ENCODE results near the gene TSEN2. TPM values are rescaled to one million over a fixed set of nuclear protein-coding genes. Genes with fewer than 3 reads are reported as not detected.
A peak's percentile ranks its signal among the peaks of the same experiment; 100 is the strongest.

TSEN2 gene
- total RNA-seq, 2 donors from 2014 or later = 16.6 to 18.2 TPM

- peaks cover 9% of the 10 kb centered on the region for H3K4me1 ChIP-seq (ENCODE audit: control insufficient read depth, insufficient read depth, low read length)
- 88 to 92% methylated on average over 4 of the region's 4 CpGs for WGBS, 2 experiments (ENCODE audit: insufficient coverage in 1 of 2, insufficient read length in 1 of 2)
- H3K36me3 ChIP-seq (ENCODE audit: control insufficient read depth, insufficient read depth, low read length) = no peaks in the 10 kb centered on the region
- H3K9ac ChIP-seq (ENCODE audit: extremely low read depth, low read length, poor library complexity, severe bottlenecking) = no peak overlapping the region
- H3K4me3 Mint-ChIP-seq = peak overlapping the region; percentile 77
- no peak overlapping the region for H3K27ac Mint-ChIP-seq
- no peaks in the 10 kb centered on the region for H3K9me3 Mint-ChIP-seq
- DNase-seq = no peak
- no peaks in the 10 kb centered on the region for H3K36me3 Mint-ChIP-seq (ENCODE audit: low read depth)
- H3K27me3 Mint-ChIP-seq (ENCODE audit: insufficient read depth) = peaks cover 5% of the 10 kb centered on the region
- no peak for TF ChIP-seq CTCF (conservative IDR thresholded peaks at IDR 0.05)
- no peaks in the 10 kb centered on the region for H3K27me3 ChIP-seq (ENCODE audit: control insufficient read depth, insufficient read depth, low read length, poor library complexity, severe bottlenecking)
- H3K9me3 ChIP-seq (ENCODE audit: control insufficient read depth, low read length) = no peaks in the 10 kb centered on the region
- H3K27ac ChIP-seq (ENCODE audit: low read depth, low read length) = no peak overlapping the region
- peak overlapping the region; percentile 96 for H3K4me3 ChIP-seq (ENCODE audit: low read length)
- peaks cover 39% of the 10 kb centered on the region for H3K4me1 Mint-ChIP-seq
Measured at GRCh38 chr3:12558706-12559105, 74.4 kb downstream of the TSEN2 start.

GRCh38 chr3:12559520-12559919, 75.2 kb downstream of the TSEN2 start:
- Mint-ChIP-seq H3K4me3 (no peak overlapping the region), H3K36me3 (ENCODE audit: low read depth) (no peaks in the 10 kb centered on the region), H3K27me3 (ENCODE audit: insufficient read depth) (peaks cover 2% of the 10 kb centered on the region), H3K27ac (no peak overlapping the region), H3K9me3 (no peaks in the 10 kb centered on the region), H3K4me1 (peaks cover 37% of the 10 kb centered on the region)
- Histone ChIP-seq H3K9ac (ENCODE audit: extremely low read depth, low read length, poor library complexity, severe bottlenecking) (no peak overlapping the region), H3K9me3 (ENCODE audit: control insufficient read depth, low read length) (no peaks in the 10 kb centered on the region), H3K36me3 (ENCODE audit: control insufficient read depth, insufficient read depth, low read length) (no peaks in the 10 kb centered on the region), H3K27me3 (ENCODE audit: control insufficient read depth, insufficient read depth, low read length, poor library complexity, severe bottlenecking) (no peaks in the 10 kb centered on the region), H3K4me1 (ENCODE audit: control insufficient read depth, insufficient read depth, low read length) (peaks cover 9% of the 10 kb centered on the region), H3K27ac (ENCODE audit: low read depth, low read length) (no peak overlapping the region), H3K4me3 (ENCODE audit: low read length) (peak overlapping the region; percentile 96)
- DNase-seq = no peak
- 92 to 93% methylated on average over 3 of the region's 3 CpGs for WGBS, 2 experiments (ENCODE audit: insufficient coverage in 1 of 2, insufficient read length in 1 of 2)
- no peak for TF ChIP-seq CTCF (conservative IDR thresholded peaks at IDR 0.05)

GRCh38 chr3:12560505-12561190, 76.4 kb downstream of the TSEN2 start:
- Histone ChIP-seq H3K9ac (ENCODE audit: extremely low read depth, low read length, poor library complexity, severe bottlenecking) (no peak overlapping the region), H3K27ac (ENCODE audit: low read depth, low read length) (no peak overlapping the region), H3K4me3 (ENCODE audit: low read length) (no peak overlapping the region), H3K27me3 (ENCODE audit: control insufficient read depth, insufficient read depth, low read length, poor library complexity, severe bottlenecking) (no peaks in the 10 kb centered on the region), H3K4me1 (ENCODE audit: control insufficient read depth, insufficient read depth, low read length) (peaks cover 9% of the 10 kb centered on the region), H3K9me3 (ENCODE audit: control insufficient read depth, low read length) (no peaks in the 10 kb centered on the region), H3K36me3 (ENCODE audit: control insufficient read depth, insufficient read depth, low read length) (no peaks in the 10 kb centered on the region)
- WGBS, 2 experiments (ENCODE audit: insufficient coverage in 1 of 2, insufficient read length in 1 of 2) = 85 to 92% methylated on average over 2 to 5 of the region's 5 CpGs
- no peak for DNase-seq
- peaks cover 42% of the 10 kb centered on the region for H3K4me1 Mint-ChIP-seq
- H3K9me3 Mint-ChIP-seq = no peaks in the 10 kb centered on the region
- H3K27ac Mint-ChIP-seq = no peak overlapping the region
- no peak for TF ChIP-seq CTCF (conservative IDR thresholded peaks at IDR 0.05)
- no peaks in the 10 kb centered on the region for H3K36me3 Mint-ChIP-seq (ENCODE audit: low read depth)
- no peak overlapping the region for H3K4me3 Mint-ChIP-seq
- no peaks in the 10 kb centered on the region for H3K27me3 Mint-ChIP-seq (ENCODE audit: insufficient read depth)
